Kidney capillary endothelial cell (primary cell): ENCODE results near the gene CENATAC.
A peak's percentile ranks its signal among the peaks of the same experiment; 100 is the strongest.
"Not testable (repeated sequence)": the region's sequence is repeated elsewhere in the genome, so short reads cannot be mapped to it uniquely, and the experiment has no call there.

Source experiments
- DNase-seq: peaks from one replicate; pipeline ENCODE4 v3.0.0-alpha.2; 2018; ENCODE audit warnings: low spot score

The CENATAC gene, protein sequence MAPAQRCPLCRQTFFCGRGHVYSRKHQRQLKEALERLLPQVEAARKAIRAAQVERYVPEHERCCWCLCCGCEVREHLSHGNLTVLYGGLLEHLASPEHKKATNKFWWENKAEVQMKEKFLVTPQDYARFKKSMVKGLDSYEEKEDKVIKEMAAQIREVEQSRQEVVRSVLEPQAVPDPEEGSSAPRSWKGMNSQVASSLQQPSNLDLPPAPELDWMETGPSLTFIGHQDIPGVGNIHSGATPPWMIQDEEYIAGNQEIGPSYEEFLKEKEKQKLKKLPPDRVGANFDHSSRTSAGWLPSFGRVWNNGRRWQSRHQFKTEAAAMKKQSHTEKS

DNA sequence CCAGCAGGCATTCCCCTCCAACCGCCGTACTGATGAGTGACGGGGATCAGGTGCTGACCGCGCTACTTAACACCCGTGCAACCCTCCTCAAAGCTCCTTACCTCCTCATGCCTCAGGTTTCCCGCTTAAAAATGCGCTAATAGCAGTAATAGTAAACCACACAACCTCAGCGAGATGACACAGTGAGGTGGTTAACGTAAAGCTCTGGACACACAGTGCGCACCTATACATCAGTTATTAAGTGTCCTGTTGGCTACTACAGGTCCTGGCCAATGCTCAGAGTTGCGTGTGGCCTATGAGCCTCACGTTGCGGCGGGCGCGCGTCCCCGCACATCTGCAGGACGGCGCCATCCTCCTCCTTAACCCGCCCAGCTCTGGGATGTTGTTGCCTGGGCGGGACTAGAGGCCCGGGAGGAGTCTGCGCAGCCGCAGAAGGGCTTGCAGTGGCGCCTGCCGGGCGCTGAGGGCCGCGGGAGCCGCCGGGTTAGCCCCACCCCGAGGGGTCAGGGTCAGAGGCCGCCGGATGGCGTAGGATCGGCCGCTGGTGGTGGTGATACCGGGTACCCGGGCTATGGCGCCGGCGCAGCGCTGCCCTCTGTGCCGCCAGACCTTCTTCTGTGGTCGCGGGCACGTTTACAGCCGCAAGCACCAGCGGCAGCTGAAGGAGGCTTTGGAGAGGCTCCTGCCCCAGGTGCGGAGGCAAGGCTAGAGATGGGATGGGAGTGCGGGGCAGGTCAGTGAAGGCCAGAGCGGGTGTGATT lies at the start of gene CENATAC:
Gene CENATAC, plus strand, starts transcription at position 512 of the 761 bp plus-strand sequence. Its CDS starts 60 bp downstream, at position 572.
- DNase-seq = peak; percentile 94

- no peak for DNase-seq
Measured at GRCh38 chr11:118953265-118953664, 44.7 kb upstream of the CENATAC start.

- not testable (repeated sequence) for DNase-seq
Measured at GRCh38 chr11:118953976-118954375, 44.0 kb upstream of the CENATAC start.

DNA sequence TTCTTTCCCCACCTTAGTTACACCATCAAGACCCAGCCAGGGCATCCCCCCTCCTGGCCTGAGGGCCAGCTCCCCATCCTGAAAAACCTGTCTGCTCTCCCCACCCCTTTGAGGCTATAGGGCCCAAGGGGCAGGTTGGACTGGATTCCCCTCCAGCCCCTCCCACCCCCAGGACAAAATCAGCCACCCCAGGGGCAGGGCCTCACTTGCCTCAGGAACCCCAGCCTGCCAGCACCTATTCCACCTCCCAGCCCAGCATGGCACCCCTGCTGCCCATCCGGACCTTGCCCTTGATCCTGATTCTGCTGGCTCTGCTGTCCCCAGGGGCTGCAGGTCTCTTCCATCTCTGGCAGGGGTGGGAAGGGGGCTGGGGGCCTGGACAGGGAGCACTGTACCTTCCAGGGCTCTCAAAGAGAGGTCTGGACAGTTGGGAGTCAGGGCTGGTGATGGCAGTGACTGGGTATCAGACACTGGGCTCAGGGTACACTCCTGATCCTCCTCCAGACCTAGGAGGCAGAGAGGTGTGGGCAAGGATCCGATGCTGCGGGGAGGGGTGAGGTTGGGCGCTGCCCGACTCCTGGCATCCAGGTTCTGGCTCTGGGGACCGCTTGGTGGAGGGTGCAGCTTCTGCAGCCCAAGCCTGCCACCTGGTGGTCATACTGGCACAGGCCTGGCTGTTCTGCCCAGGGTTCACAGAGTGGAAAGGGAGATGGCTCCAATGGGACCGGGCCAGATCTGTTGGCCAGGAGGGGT lies 41.7 kb upstream of the CENATAC start, which contains the start of gene UPK2:
Gene UPK2, plus strand, starts transcription at position 205 of the 753 bp plus-strand sequence. Its CDS starts 53 bp downstream, at position 258.
- DNase-seq = peak; percentile 82

DNA sequence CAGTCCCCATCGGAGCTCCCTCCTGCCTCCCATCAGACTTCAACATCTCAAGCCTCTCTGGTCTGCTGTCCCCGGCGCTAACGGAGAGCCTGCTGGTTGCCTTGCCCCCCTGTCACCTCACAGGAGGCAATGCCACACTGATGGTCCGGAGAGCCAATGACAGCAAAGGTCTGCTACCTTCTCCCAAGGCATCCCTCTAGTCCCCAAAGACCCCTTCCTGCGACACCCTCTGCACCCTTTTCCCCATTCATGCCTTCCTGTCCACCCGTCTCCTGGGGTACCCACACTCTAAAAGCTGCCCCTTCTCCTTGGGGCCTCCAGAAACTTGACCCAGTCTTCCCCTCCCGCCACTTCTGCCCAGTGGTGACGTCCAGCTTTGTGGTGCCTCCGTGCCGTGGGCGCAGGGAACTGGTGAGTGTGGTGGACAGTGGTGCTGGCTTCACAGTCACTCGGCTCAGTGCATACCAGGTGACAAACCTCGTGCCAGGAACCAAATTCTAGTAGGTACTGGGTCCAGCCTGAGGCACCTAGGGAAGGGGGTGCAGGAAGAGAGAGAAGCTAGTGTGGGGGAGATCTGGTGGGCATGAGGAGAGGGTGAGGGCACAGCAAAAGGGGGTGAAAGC lies 41.0 kb upstream of the CENATAC start:
- DNase-seq = no peak

DNA sequence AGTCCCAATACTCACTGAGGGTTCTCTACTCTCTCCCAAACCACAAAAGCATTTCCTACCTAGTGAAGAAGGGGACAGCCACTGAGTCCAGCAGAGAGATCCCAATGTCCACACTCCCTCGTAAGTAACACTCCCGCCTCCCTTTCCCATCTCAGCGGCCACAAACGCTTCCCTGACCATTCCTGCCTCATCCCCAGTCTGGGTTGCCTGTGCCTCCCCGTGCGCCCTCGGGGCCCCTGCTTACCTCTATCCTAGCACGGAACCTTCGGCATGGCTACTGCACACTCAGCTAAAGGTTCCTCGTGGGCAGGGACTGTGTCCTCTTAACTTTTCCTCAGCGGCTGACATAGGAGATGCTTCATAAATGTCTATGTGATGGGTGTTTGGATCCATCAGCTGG lies 40.4 kb upstream of the CENATAC start:
- no peak for DNase-seq

- no peak for DNase-seq
Measured at GRCh38 chr11:118957968-118958367, 40.0 kb upstream of the CENATAC start.

DNA sequence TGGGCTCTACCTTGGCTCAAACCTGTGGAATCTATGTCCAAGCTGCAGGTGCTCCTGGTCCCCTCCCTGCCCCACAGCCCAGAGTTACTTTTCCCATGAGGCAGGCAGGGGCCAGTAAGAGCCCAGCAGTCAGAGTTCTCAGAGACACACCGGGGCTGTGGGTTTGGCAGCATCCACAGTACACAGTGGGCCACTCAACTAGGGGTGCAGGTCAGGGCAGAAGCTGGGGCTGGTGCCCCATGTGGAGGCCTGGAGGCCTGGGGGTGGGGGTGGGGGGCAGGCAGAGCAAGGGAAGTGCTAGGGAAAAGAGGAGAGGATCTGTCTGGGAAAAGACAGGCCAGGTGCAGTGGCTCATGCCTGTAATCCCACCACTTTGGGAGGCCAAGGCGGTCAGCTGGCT lies 39.4 kb upstream of the CENATAC start:
- DNase-seq = no peak

DNA sequence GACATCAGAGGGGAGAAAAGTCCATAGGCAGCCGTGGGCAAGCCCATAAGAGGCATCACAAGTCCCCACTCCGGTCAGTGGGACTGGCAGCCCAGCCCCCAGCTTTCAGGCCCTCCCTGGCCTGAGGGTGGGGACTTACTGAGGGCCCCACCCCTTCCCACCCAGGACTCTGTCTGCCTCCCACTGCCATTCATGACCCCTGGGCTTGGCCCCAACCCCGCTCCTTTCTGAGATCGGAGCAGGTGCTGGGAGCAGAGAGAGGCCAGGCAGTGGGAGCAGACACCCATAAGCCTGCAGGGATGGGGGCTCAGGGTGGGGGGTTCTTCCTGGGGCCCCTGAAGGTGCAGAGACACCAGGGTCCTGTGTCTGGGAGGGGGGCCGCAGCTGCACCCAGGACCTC lies 36.7 kb upstream of the CENATAC start:
- DNase-seq = no peak

DNA sequence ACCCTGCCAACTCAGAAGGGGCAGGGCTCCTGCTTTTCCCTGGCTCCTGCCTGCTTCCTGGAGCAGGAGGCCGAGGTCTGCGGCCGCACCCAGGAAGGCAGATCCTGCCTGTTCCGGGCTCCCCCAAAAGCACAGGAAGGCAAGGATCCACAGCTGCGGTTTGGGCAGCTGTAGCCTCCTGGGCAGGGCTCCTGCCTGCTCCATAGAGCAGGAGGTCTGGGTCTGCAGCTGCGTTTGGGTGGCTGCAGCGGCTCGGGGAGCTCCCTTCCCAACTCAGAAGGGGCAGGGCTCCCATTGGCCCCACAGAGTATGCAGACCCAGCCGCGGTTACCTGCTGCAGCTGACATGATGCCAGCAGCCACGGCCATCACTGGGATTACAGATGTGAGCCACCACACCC lies 36.3 kb upstream of the CENATAC start:
- DNase-seq = no peak

DNA sequence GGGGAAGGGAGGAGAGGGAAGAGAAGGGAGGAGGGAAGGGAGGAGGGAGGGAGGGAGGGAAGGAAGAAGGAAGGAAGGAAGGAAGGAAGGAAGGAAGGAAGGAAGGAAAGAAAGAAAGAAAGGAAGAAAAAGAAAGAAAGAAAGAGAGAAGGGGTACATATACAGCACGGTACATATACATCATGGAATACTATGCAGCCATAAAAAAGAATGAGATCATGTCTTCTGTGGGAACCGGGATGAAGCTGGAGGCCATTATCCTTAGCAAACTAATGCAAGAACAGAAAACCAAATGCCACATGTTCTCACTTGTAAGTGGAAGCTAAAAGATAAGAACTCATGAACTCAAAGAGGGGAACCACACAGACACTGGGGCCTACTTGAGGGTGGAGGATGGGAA lies 28.4 kb upstream of the CENATAC start:
- not testable (repeated sequence) for DNase-seq

DNA sequence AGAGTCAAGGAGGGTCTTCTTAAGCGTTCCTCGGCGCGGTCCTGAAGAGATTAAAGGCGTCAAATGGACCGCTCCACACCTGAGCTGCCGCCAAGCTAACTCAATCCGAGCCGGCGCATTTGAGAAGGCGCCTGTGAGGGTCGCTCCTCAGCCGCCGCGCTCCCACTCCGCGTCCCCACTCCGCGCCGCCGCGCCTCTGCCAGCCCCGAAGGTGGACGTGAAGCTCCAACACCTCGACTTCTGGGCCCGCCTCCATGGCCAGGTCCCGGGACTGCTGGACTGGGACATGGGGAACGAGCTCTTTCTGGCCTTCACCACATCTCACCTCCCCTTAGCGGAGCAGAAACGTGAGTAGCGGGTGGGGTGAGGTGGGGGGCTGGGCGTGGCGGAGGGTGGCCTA lies 26.3 kb upstream of the CENATAC start, which contains the start of gene FOXR1:
Gene FOXR1, plus strand, starts transcription at position 116 of the 400 bp plus-strand sequence. Its CDS starts 171 bp downstream, at position 287.
- DNase-seq = no peak

DNA sequence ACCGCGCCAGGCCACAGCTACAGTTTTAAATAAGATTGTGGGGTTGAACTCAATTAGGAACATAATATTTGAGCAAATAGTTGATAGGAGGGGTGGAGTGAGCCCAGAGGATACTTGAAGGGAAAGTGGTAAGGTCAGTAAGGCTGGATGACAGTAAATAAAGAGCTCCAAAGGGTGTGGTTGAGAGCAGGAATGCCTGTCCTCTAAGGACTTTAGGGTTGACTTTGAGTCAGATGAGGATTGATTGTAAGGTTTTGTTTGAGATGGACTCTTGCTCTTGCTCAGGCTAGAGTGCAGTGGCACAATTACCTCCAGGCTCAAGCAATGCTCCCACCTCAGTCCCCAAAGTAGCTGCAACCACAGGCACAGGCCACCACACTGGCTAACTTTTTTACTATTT lies 24.0 kb upstream of the CENATAC start:
- no peak for DNase-seq

GRCh38 chr11:118975771-118976709 lies 21.9 kb upstream of the CENATAC start:
- DNase-seq = no peak

DNA sequence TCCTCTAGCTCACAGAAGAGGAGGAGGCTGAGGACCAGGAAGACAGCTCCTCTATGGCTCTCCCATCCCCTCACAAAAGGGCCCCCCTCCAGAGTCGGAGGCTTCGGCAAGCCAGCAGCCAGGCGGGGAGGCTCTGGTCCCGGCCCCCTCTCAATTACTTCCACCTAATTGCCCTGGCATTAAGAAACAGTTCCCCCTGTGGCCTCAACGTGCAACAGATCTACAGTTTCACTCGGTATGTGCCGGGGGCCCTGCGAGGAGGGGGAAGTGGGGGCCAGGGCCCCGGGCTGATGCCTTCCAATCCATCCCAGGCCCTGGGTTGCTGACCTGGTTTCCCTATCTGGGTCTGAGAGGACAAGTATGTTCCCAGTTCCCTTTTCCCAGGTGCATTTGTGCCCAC lies 18.5 kb upstream of the CENATAC start:
- no peak for DNase-seq

DNA sequence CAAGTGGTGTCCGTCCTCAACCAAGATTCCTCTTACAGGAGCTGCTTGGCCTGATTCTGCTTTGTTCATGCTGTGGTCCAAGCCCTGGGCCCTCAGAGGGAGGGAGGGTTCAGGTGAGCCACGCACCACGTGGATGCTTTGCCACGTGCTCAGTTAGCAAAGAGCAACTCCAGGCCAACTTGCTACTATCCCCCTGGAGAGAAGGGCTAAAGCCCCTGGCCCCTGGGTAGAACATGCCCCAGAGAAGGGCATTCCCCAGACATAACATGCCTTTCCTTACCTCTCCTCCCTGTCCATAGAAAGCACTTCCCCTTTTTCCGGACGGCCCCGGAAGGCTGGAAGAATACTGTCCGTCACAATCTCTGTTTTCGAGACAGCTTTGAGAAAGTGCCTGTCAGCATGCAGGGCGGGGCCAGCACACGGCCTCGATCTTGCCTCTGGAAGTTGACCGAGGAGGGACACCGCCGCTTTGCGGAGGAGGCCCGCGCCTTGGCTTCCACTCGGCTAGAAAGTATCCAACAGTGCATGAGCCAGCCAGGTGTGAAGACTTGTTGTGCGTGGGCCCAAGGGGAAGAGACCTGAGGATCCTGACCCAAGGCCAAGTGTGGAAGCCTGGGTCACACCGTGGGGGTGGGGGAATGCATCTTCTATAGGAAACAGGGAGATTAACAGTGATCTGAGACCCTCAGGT lies 17.6 kb upstream of the CENATAC start:
- no peak for DNase-seq

- DNase-seq = not testable (repeated sequence)
Measured at GRCh38 chr11:118984337-118984736, 13.6 kb upstream of the CENATAC start.

GRCh38 chr11:118984825-118985224 lies 13.1 kb upstream of the CENATAC start:
- DNase-seq = no peak

GRCh38 chr11:118988280-118988679 lies 9.7 kb upstream of the CENATAC start:
- no peak for DNase-seq

DNA sequence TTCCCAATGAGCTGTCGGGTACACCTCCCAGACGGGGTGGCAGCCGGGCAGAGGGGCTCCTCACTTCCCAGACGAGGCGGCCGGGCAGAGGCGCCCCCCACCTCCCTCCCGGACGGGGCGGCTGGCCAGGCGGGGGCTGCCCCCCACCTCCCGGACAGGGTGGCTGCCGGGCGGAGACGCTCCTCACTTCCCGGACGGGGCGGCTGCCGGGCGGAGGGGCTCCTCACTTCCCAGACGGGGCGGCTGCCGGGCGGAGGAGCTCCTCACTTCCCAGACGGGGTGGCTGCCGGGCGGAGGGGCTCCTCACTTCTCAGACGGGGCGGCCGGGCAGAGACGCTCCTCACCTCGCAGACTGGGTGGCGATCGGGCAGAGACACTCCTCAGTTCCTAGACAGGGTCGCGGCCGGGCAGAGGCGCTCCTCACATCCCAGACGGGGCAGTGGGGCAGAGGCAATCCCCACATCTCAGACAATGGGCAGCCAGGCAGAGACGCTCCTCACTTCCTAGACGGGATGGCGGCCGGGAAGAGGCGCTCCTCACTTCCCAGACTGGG lies 6.4 kb upstream of the CENATAC start:
- DNase-seq = not testable (repeated sequence)
